NCI-H1694 treated with DMSO at 0.1 percent for 48 hours (cell line): ENCODE results near the gene NCKIPSD.

Source experiments
- DNase-seq: peaks from one replicate; lab custom pipeline; 2025; lab: John Stamatoyannopoulos, UW

NCKIPSD gene

DNA sequence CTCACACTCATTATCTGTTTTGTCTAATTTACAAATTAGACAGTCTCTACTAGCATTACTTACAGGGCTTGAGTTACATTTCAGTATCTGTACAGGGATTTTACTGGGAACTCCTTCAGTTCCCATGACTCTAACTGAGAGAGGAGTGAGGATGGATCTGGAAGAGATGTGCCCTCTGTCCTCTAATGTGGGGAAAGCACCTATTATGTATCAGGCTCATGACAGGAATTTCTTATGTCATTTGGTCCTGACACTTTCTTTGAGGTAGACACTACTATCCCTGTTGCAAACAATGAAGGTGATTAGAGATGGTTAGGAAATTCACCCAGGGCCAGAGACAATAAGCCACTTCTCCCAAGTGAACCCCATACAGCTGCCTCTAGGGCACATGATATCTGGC is 10.9 kb upstream of the NCKIPSD start:
- no peak for DNase-seq

DNA sequence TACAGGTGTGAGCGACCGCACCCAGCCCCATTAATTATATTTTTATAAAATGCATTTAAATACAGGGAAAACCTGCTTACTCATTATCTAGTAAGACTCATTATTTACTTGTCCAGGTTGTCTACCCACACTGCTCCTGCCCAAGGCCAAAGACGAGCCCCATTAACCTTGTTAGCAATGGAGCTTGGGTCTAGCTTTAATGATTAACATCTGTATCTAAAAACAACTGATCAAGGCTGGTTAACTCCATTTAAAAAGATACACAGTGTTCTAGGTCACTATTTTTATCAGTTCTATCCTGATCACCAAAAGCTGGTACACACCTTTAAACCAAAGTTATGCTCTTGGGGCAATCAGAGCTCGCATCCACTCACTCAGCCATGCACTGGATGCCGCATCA is 10.4 kb upstream of the NCKIPSD start:
- no peak for DNase-seq

DNA sequence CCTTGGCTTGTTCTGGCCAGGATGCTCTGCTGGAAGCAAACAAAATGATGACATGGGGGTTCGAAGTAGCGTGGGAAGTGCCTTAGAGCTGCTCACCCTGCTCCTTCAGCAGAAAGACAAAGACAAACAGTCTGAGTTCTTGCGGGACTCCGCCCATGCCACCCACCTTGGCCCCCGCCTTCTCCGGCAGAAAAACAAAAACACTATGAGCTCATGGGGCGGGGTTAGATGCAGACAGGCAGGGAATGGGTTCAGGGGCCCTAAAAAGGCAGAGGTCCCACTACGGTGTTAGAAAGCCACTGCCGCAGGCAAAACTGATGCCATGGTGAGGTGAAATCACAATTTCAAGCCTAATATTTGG is 9.7 kb upstream of the NCKIPSD start:
- no peak for DNase-seq

DNA sequence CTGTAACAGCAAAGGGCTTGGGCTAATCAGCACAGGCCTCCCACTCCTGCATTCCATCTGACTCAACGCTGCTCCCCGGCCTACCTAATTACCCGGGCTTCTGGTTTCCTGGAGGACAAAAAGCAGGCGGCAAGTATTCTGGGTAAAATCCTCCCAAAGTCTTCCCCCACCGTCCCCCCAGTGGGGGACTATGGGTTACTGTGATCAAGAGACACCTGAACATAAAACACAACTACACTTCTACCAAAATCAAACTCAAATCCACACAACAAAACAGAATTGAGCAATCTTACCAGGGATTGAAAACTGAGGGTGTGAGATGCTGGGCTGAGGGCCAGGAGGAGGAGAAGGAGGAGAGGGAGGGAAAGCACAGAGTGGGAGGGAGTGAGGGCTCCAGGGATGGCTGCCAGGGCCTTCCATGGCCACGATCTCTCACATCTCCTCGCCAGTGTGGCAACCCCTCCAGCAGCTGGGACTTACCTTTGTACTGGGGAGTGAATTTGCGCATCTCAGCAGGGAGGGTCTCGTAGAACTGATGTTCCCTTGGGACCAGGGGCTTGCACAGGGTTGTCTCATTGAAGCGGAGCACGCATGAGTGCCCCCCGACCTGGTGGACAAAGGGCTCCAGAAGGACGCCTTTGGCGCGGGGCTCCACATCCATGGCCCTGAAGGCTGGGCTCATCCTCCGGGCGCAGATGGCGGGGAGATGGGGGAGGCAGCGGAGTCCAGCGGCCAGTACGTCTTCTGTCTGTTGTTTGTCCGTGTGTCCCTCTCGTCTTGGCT is 9.1 kb upstream of the NCKIPSD start:
- DNase-seq: no peak

DNA sequence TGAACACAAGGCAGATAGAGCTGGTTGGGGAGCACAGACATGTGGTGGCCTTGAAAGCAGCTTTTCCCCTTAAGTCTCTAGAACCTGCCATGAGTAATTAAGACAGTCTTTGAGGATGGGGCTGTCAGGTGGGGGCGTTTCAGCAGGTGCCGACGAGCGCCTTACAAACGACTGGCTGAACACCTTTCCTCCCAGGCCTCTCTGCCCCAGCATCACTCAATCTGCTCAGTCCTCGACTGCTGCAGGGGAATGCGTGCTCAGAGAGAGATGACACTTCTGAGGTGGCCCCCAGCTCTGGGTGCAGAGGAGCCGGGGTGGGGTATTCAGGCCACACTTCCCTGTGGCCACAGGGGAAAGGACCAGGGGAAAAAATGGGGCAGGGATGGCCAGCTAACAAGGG is 8.1 kb upstream of the NCKIPSD start:
- no peak for DNase-seq

DNA sequence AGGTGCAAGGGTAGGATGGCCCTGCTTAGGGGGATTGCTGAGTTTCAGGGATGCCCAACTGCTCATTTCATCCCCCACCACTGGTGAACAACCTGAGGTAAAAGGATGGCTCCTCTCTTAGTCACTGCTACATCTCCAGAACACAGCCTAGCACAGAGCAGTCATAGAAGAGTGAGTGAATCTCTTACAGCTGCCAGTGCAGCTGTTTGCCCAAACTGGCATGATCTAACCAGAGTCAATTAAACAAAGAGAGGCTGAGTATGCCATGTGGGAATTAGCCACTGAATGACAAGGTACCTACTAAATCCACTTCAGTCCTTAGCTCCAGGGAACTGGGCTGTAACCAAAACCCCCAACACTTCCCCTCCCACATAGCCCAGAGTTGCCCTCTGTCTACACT is 6.8 kb upstream of the NCKIPSD start:
- DNase-seq: no peak

DNA sequence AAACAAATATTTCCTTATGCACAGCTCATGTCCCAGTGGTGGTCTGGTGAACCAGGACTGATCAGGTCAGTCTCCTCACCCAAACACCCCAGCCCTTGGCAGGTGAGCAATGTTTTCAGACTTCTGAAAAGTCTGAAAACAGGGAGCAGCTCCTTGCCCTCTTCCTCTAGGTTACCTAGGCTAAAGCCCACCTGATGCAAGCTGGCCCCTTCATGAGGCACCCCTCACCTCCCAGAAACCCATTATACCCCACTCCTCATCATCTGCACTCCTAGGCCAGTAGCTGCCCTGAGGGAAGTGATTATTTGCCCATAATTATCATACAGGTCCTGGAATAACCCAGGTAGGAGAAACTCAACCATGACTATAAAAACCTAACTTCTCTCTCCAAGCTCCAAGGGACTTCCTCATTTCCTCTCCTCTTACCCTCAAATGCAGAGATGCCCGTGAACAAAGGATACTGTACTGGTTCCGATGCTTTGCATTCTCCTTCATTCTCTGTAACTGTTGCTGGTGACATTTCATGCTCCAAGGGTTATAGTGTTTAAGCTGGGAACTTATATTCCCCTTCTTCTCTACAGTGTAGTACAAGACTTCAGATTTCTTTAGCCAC is 5.2 kb upstream of the NCKIPSD start:
- no peak for DNase-seq

DNA sequence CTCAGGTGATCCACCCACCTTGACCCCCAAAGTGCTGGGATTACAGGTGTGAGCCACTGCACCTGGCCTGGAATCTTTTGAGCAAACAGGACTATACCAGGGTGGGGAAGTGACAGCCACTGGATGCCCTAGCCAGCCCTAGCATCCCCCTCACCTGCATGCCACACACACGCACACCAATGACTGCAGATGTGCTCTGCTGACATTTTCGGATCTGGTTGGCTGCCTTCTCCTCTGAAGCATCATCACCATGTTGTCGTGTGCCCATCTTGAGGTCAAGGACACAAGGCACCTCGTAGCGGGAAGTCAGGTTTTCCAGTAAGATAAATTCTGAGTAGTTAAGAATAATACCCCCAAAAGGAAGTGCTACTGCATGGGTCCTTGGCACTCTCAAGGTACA is 3.7 kb upstream of the NCKIPSD start:
- no peak for DNase-seq

DNA sequence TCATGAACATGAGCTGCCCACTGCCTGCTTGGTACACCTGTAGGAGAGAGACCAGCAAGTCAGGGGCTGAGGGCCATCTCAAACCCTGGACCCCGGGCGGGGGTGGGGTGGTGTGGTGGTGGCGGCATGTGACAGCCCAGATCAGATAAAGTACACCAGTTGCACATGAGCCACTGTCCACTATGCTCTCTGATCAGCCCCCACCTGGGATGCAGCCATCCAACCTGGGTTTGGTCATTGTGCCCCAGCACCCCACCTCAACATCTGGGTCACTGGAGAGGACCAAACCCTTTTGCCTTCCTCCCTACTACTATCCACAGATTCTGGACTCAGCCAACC is 3.0 kb upstream of the NCKIPSD start:
- no peak for DNase-seq

DNA sequence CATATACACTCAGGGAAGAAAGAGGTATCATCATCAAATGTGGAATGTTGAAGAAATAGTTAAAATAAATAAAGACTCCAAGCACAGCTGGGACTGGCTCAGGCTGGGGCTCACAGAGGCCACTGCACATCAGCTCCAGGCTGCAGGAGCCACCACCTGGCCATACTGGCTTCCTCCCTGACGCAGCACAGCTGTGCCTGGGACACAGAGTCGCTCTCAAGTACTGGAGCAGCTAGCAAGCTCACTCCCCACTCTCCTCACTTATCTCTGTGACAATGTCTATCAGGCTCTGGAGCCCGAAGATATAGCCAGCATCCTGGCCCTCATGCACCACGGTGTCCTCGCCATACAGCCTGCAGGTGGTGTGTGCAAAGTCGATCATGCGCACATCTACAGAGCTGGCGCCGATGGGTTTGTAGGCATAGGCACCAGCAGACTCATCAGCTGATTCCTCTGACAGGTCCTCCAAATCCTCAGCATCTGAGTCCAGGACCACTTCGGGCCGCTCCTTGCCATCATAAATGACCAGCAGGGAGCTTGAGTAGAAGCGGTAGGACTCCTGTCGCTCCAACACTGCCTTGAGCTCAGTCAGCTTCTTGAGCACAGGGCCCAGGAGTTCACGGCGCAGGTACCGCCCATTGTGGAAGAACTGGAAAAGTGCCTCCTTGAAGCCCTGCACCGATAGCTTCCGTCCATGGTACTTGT is 2.5 kb upstream of the NCKIPSD start:
- DNase-seq: no peak

DNA sequence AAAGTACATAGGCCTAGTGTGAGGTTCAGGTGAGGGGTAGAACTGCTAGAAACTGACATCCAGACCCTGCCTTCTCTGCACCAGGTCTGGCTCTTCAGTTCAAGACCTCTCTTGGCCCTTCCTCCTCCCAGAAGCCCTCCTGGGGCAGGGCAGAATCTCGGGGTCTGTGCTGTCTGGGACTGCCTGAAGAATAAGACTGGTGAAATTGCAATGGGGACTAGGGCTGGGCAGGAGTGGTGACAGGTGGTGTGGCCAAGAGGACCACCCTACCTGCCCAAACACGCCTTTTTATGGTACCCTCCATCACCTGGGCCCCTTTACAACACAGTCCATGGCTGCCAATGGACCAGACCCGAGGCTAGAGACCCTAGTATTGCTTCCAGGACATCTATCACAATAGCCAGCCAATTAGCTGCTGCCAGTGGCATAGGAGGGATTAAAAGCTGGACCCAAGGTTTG is 1.5 kb upstream of the NCKIPSD start:
- no peak for DNase-seq

DNA sequence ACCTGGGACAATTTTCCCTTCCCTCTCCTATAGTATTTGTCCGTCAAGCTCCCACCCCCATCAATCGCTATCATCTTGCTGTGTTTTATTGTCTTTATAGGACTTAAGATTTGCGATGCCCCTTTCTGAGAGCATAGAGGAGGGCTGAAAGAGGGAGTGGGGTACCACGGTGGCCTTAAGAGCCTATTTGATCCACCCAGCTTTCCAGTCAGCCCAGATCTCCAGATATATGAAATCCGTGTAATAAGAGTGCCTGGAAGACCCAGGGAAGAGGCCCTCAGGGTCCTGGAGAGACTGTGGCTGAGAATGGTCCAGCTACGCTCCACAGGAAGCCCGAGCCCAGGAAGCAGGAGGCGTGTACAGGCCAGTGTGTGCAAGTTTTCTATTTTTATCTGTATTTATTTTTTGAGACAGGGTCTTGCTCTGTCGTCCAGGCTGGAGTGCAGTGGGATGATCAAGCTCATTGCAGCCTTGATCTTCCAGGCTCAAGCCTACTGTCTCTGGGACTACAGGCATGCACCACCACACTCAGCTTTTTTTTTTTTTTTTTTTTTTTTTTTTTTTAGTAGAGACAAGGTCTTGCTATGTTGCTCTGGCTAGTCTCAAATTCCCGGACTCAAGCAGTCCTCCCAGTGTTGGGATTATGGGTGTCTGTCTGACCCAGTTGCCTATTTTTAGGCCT is 964 bp upstream of the NCKIPSD start:
- no peak for DNase-seq

DNA sequence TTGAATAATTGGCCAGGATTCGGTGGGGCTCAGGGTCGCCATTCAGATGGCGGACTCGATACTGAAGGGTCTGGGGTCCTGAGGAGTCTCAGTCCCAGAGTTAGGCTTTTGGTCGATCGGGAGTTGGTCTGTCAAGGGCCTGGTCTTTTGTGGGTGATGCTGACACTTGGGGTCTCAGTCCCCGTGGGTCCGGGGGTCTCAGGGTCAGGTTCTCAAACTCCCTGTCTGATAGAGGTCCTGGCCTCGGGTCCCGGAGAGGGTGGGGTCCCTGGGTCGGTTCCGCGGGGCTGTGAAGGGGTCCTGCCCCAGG is 467 bp downstream of the NCKIPSD start:
- no peak for DNase-seq

DNA sequence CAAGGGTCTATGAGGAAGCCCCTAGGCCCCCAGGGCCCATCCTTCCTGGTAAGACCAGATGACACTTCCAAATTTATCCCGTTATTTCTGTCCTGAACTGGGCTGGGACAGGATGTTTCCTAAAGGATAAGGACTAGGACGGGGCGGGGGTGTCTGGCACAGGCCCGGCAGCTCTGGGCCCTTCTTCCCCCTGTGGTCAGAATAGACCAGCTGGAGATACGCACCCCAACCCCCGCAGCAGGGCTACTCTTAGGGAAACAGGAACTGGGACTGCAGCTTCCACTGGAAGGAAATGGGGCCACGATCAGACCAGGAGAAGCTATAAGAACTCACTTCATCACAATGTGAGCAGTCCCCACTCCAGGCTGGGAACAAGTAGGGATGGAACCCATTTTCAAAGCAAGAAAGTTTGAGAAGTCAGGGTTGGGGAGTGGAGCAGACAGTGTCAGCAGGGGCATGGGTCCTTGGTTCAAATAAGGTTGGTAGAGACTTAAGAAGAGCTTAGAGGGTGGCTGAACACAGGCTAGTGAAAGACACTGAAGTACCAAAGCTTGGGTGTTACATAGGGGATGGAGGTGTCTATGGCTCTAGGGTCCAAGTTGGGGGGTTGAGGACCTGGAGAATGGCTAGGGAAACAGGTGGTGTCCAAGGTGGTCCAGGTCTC is 1.1 kb downstream of the NCKIPSD start:
- no peak for DNase-seq

DNA sequence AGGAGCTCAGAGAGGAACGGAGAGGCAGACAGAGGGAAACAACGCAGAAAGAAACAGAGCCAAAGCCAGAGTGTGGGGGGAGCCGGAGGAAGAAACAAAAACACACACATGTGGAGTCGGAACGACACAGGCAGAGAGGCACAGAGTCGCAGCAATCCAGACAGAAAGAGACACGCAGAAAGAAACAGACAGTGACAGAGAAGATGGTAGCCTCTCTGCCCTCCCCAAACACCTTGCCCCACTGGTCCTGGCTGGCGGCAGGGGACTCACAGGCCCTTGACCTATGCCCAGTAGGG is 1.7 kb downstream of the NCKIPSD start:
- DNase-seq: no peak

DNA sequence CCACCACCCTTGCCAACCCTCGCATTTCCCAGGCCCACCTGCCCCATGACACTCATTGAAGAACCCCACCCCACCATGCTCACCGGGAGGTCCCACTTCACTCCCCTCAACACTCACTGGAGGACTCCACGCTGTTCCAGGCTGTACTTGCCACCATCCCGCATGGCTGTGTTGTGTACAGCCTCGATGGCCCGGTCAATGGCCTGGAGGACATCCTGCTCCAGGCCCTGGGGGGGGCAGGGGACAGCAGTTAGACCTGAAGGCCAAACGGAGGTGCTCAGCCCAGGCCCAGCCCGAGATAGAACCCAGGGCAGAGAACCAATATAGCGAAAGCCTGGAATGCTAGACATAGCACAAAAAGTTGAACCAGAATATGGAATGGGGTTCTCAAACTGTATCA is 2.9 kb downstream of the NCKIPSD start:
- DNase-seq: no peak

DNA sequence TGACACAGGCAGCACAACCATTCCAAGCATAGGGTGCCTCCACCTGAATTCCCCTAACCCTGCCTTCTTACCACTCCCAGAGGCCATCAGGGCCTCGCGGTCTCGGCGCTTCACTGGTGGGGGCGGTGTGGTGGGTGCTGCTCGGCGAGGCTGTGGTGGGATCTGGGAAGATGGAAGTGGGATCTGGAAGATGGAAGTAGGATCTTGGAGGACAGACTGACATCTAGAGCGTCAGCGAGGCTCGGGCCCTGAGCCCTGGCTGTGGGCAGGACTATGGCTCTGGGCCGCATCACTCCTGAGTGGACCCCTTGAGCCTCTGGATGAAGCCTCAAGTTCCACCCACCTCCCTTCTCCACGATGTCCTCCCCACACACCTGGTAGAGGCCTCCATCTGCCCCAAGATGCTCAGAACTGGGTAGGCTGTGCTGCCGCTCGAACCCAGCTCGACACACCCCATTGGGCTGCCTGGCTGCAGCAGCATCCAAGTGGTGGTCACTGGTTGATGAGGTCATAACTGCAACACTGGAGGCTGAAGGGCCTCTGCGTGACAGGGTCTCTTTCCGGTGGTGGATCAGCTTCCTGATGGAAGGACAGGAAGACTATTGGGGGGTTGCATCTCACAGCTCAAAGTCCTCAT is 3.6 kb downstream of the NCKIPSD start:
- DNase-seq: no peak

DNA sequence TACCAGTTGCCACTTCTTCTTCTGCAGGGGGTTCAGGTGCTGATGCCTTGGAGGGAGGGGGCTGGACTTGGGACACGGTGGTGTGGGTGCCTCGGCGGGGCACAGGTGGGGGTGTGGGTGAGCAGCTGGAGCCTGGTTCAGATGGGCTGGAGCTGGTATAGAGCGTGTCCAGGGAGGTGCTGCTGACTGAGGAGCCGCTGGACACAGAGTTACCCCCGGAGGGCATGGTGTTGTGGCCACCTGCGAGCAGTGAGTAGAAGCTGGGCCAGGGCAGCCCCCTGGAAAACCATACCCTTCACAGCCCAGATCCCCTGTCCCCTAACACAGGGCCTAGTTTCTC is 4.2 kb downstream of the NCKIPSD start:
- no peak for DNase-seq

DNA sequence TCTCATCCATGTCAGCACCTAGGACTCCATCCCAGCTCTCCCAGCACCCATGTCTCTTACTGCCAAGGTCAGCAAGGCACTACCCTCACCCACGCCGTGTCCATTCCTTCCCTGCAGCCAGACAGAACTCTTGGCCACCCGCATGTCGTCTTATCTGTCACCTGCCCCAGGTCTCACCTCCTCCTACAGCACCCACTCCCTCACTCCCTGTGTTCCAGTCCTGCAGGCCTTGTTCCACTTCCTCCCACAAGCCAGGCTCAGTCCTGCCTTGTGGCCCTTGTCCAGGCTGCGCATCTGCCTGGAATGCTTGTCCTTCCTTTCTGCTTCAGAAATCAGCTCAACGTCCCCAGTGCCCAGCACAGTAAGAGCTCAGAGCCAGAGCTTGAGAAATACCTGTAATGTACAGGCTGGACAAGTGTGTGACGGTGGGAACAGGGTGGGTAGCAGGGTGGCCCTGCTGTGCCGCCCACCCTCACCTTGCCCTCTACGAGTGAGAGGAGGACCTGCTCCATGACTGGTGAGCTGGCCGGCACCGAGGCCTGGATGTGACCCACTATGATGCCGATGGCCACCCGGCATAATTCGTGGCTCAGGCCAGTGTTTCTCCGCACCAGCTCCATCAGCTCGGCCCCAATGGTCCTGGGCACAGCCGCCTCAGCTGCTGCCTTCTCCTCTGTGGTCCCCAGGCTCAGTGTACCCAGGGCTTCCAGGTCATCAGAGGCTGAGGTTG is 4.7 kb downstream of the NCKIPSD start:
- DNase-seq: no peak

DNA sequence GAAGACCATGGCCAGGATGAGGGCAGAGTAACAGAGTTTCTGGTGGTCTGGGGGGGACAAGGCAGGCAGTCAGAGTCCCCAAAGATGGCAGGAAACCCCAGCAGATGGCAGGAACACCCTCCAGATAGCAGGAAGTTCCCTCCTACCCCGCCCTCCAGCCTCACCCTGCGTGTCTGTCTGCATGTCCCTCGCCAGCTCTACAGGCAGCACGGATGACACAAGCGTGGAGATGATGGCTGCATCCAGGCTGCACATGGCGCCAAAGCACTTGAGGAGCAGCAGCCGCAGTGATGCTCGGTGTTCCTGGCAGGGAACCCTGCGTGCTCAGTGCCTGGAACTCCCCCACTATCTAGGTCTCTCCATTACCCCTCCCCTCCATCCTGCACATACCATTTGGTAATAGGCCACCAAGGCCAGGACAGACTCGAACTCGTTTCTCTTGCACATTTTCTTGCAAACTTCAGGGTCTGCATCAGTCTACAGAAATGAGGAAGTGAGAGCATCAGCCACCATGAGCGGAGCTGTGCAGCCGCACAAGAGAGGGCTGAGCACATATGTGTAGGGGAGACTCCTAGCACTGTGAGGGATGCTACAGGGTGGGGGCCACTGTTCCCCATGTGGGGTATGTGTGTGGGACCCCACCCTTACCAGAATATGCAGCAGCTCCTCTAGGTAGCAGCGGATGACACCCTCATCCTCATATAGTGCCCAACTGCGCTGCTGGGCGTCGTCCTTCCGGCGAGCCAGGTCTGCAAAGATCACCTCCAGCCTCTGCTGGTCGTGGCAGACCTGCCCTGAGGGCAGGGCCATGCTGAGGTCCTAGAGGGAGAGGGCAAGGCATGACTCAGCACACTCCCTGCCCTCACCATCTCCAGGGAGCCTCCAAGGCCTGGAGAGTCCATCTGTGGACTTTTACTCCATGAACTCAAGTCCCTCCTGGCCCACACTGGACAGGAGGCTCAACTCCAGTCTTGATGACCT is 6.0 kb downstream of the NCKIPSD start:
- DNase-seq: no peak
